Measurements from ENCODE around the gene DPH6.
"Not testable (repeated sequence)": the region's sequence is repeated elsewhere in the genome, so short reads cannot be mapped to it uniquely, and the experiment has no call there.

The DPH6 gene

GRCh38 chr15:35329521-35329961 lies 216.4 kb downstream of the DPH6 start:
- ATAC-seq (replicated peaks; ENCODE audit: extremely low read depth, poor library complexity, severe bottlenecking): no peak
- no peaks in the 10 kb centered on the region for H3K27me3 Mint-ChIP-seq
- no peaks in the 10 kb centered on the region for H3K36me3 Mint-ChIP-seq (ENCODE audit: insufficient read depth)
- no peak overlapping the region for H3K4me3 Mint-ChIP-seq
- no peak for DNase-seq (ENCODE audit: low spot score in 2 of 2)
- no peaks in the 10 kb centered on the region for H3K4me1 Mint-ChIP-seq
- H3K27ac Mint-ChIP-seq (ENCODE audit: low read depth): no peak overlapping the region
- no peaks in the 10 kb centered on the region for H3K9me3 Mint-ChIP-seq

GRCh38 chr15:35328836-35329235 lies 217.1 kb downstream of the DPH6 start:
- H3K36me3 Mint-ChIP-seq (ENCODE audit: insufficient read depth); H3K27ac Mint-ChIP-seq (ENCODE audit: low read depth); ATAC-seq (replicated peaks; ENCODE audit: extremely low read depth, poor library complexity, severe bottlenecking); DNase-seq (ENCODE audit: low spot score in 2 of 2); H3K9me3 Mint-ChIP-seq; H3K4me3 Mint-ChIP-seq; H3K4me1 Mint-ChIP-seq; H3K27me3 Mint-ChIP-seq: not testable (repeated sequence)

GRCh38 chr15:35327789-35328188 lies 218.2 kb downstream of the DPH6 start:
- no peak overlapping the region for H3K4me3 Mint-ChIP-seq
- H3K27ac Mint-ChIP-seq (ENCODE audit: low read depth): no peak overlapping the region
- DNase-seq (ENCODE audit: low spot score in 2 of 2): no peak
- no peaks in the 10 kb centered on the region for H3K36me3 Mint-ChIP-seq (ENCODE audit: insufficient read depth)
- H3K27me3 Mint-ChIP-seq: no peaks in the 10 kb centered on the region
- no peak for ATAC-seq (replicated peaks; ENCODE audit: extremely low read depth, poor library complexity, severe bottlenecking)
- H3K4me1 Mint-ChIP-seq: no peaks in the 10 kb centered on the region
- H3K9me3 Mint-ChIP-seq: no peaks in the 10 kb centered on the region

GRCh38 chr15:35325374-35325941 lies 220.5 kb downstream of the DPH6 start:
- H3K27me3 Mint-ChIP-seq: no peaks in the 10 kb centered on the region

GRCh38 chr15:35323141-35323540 lies 222.8 kb downstream of the DPH6 start:
- Mint-ChIP-seq H3K27ac (ENCODE audit: low read depth) (no peak overlapping the region), H3K27me3 (no peaks in the 10 kb centered on the region), H3K9me3 (no peaks in the 10 kb centered on the region), H3K36me3 (ENCODE audit: insufficient read depth) (no peaks in the 10 kb centered on the region), H3K4me1 (no peaks in the 10 kb centered on the region), H3K4me3 (no peak overlapping the region)
- DNase-seq (ENCODE audit: low spot score in 2 of 2) (no peak), ATAC-seq (replicated peaks; ENCODE audit: extremely low read depth, poor library complexity, severe bottlenecking) (no peak)

More at GRCh38 chr15:35325374-35325941, 220.5 kb downstream of the DPH6 start:
- Mint-ChIP-seq H3K27ac (ENCODE audit: low read depth) (no peak overlapping the region), H3K9me3 (no peaks in the 10 kb centered on the region), H3K36me3 (ENCODE audit: insufficient read depth) (no peaks in the 10 kb centered on the region), H3K4me3 (no peak overlapping the region), H3K4me1 (no peaks in the 10 kb centered on the region)
- DNase-seq (ENCODE audit: low spot score in 2 of 2) (no peak), ATAC-seq (replicated peaks; ENCODE audit: extremely low read depth, poor library complexity, severe bottlenecking) (no peak)

- H3K27me3 Mint-ChIP-seq: no peaks in the 10 kb centered on the region
- no peak overlapping the region for H3K4me3 Mint-ChIP-seq
- H3K27ac Mint-ChIP-seq (ENCODE audit: low read depth): no peak overlapping the region
- no peaks in the 10 kb centered on the region for H3K9me3 Mint-ChIP-seq
- ATAC-seq (replicated peaks; ENCODE audit: extremely low read depth, poor library complexity, severe bottlenecking): no peak
- no peaks in the 10 kb centered on the region for H3K4me1 Mint-ChIP-seq
- no peak for DNase-seq (ENCODE audit: low spot score in 2 of 2)
- H3K36me3 Mint-ChIP-seq (ENCODE audit: insufficient read depth): no peaks in the 10 kb centered on the region
Observed at GRCh38 chr15:35321926-35322325, 224.0 kb downstream of the DPH6 start.

- Mint-ChIP-seq H3K27ac (ENCODE audit: low read depth) (no peak overlapping the region), H3K4me1 (no peaks in the 10 kb centered on the region), H3K4me3 (no peak overlapping the region)
Observed at GRCh38 chr15:35320911-35321310, 225.1 kb downstream of the DPH6 start.

More at GRCh38 chr15:35320911-35321310, 225.1 kb downstream of the DPH6 start:
- no peaks in the 10 kb centered on the region for H3K36me3 Mint-ChIP-seq (ENCODE audit: insufficient read depth)
- ATAC-seq (replicated peaks; ENCODE audit: extremely low read depth, poor library complexity, severe bottlenecking) (no peak), DNase-seq (ENCODE audit: low spot score in 2 of 2) (no peak)
- H3K9me3 Mint-ChIP-seq: no peaks in the 10 kb centered on the region
- no peaks in the 10 kb centered on the region for H3K27me3 Mint-ChIP-seq
